AG09319 (cell line): ENCODE results near the gene CCDC30.

Experiments
- DNase-seq: peaks from one replicate; pipeline ENCODE4 v3.0.0-alpha.2; 2010; ENCODE audit warnings: low read depth; ENCODE audit errors: extremely low read depth
- CTCF ChIP-seq: IDR thresholded peaks from 2 replicates; pipeline ENCODE4 v1.5.1; 2011; ENCODE audit warnings: low read depth, mild to moderate bottlenecking, inconsistent platforms, low read length, moderate library complexity

Gene CCDC30

GRCh38 chr1:42431514-42431913, 31.6 kb upstream of the CCDC30 start:
- TF ChIP-seq CTCF: no peak
- DNase-seq: no peak

- TF ChIP-seq CTCF: no peak
- no peak for DNase-seq
Observed at GRCh38 chr1:42432714-42433113, 30.4 kb upstream of the CCDC30 start.

GRCh38 chr1:42433369-42433768, 29.7 kb upstream of the CCDC30 start:
- TF ChIP-seq CTCF: no peak
- no peak for DNase-seq

GRCh38 chr1:42434340-42434739, 28.7 kb upstream of the CCDC30 start:
- no peak for TF ChIP-seq CTCF
- no peak for DNase-seq

GRCh38 chr1:42439940-42440339, 23.1 kb upstream of the CCDC30 start:
- no peak for DNase-seq
- TF ChIP-seq CTCF: no peak

GRCh38 chr1:42442662-42443061, 20.4 kb upstream of the CCDC30 start:
- DNase-seq: no peak
- no peak for TF ChIP-seq CTCF

GRCh38 chr1:42449256-42449655, 13.8 kb upstream of the CCDC30 start:
- DNase-seq: no peak

More at GRCh38 chr1:42449256-42449655, 13.8 kb upstream of the CCDC30 start:
- TF ChIP-seq CTCF: no peak
